Esophagus squamous epithelium (tissue), 5 donors: ENCODE data around the gene PTPRN2. TPM values are rescaled to one million over a fixed set of nuclear protein-coding genes. Genes with fewer than 3 reads are reported as not detected.

Source experiments
- DNase-seq: peaks from one replicate; lab custom pipeline; 2025; lab: John Stamatoyannopoulos, UW
- H3K27ac ChIP-seq, 4 donors: fragments of 200-600 bp; sonication (generic); one replicate each; pipeline ENCODE4 v1.5.1; 2016 to 2019; ENCODE audit warnings: mild to moderate bottlenecking in 1 of 4
- H3K27me3 ChIP-seq, 4 donors: fragments of 200-600 bp; sonication (generic); 1 replicate in 3 of 4; 2 replicates in 1 of 4; pipeline versions ENCODE4 v1.5.1 to v1.6.0; 2017 to 2021; ENCODE audit warnings: antibody characterized with exemption in 1 of 4
- H3K36me3 ChIP-seq, 3 donors: fragments of 200-600 bp; sonication (generic); one replicate each; pipeline ENCODE4 v1.5.1; 2016 to 2019
- H3K4me1 ChIP-seq, 3 donors: fragments of 200-600 bp; sonication (generic); one replicate each; pipeline ENCODE4 v1.5.1; 2017 to 2019
- H3K4me3 ChIP-seq, 4 donors: fragments of 200-600 bp; sonication (generic); 1 replicate in 3 of 4; 2 replicates in 1 of 4; pipeline ENCODE4 v1.5.1; 2016 to 2019; ENCODE audit warnings: mild to moderate bottlenecking in 2 of 4, moderate library complexity in 1 of 4
- H3K9me3 ChIP-seq, 3 donors: fragments of 200-600 bp; sonication (generic); one replicate each; pipeline ENCODE4 v1.5.1; 2016 to 2019
- POLR2A ChIP-seq, 4 donors: fragments of 450-650 bp; IDR thresholded peaks; one replicate each; pipeline ENCODE4 v1.6.1; 2017; ENCODE audit warnings: antibody characterized with exemption in 4 of 4, mild to moderate bottlenecking in 4 of 4, moderate library complexity in 3 of 4
- WGBS, 2 donors: methylation state at CpG; one replicate each; pipeline ENCODE4 v1.1.5; 2018; 5-methylcytosine and 5-hydroxymethylcytosine counted together
- intact Hi-C: fragments of 100-400 bp; cut with DNase I; formaldehyde crosslinking; loops from one replicate; pipeline ENCODE4 v1.15.0; 2022
- total RNA-seq, 4 donors: library from RNA; depleted of rRNA; stranded (reverse); fragments of >200 nt; gene quantifications; one replicate each; pipeline ENCODE4 v1.1.0, GENCODE V29; 2016
- TF ChIP-seq, protein P1 (sequence below), 6 experiments: fragments of 450-650 bp in 4 of 6; fragments of 200-600 bp in 2 of 6; sonication (generic) in 2 of 6; IDR thresholded peaks; one replicate each; pipeline ENCODE4 v1.5.1; 2016 to 2019; ENCODE audit warnings: antibody characterized with exemption in 6 of 6, mild to moderate bottlenecking in 4 of 6, moderate library complexity in 4 of 6
- donor health status: DM: yes; HTN: yes; CAD: no.

PTPRN2 gene
- total RNA-seq, 4 donors from 2014 or later, result 0.38 to 2.7 (median 1.0) TPM

DNA sequence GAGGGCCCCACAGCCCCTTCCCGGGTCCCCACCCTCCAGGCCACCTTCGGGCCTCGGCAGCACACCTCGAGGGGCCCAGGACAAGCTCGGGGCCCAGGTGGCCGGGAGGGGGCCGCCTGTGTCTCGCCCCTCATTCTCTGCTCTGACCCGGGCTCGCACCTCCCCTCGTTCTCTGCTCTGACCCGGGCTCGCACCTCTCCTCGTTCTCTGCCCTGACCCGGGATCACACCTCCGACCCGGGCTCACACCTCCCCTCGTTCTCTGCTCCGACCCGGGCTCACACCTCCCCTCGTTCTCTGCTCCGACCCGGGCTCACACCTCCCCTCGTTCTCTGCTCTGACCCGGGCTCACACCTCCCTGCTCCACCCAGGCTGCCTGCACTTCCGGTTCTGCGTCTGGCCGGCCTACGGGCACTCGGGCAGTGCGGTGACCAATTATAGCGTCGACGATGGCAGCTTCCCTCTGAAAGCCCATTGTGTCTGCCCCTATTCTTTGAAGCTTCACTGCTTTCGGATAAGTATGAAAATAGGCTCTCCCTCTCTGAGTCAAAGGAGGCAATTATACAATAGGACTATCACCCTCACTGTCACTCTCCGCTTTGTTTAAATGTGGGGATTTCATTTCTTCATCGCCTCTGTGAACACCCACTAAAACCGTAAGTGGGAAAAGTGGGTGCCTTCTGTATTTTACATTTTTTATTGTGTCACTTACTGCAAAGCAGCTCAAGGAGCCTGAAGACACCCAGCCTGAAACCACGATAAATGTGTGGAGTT, 793.5 kb downstream of the PTPRN2 start:
- DNase-seq, result no peak
- Histone ChIP-seq H3K27ac (no peak overlapping the region), H3K27me3 (peaks cover 0 to 12% (median 0%) of the 10 kb centered on the region in 4 donors), H3K9me3 (no peaks in the 10 kb centered on the region), H3K4me3 (no peak overlapping the region), H3K4me1 (no peaks in the 10 kb centered on the region), H3K36me3 (no peaks in the 10 kb centered on the region)
- intact Hi-C loops, result no loop called here
- 81% methylated on average over 29 to 36 of the region's 39 CpGs for WGBS, 2 donors
- TF ChIP-seq POLR2A (IDR thresholded peaks at IDR 0.05), result no peak
- TF ChIP-seq, protein P1, sequence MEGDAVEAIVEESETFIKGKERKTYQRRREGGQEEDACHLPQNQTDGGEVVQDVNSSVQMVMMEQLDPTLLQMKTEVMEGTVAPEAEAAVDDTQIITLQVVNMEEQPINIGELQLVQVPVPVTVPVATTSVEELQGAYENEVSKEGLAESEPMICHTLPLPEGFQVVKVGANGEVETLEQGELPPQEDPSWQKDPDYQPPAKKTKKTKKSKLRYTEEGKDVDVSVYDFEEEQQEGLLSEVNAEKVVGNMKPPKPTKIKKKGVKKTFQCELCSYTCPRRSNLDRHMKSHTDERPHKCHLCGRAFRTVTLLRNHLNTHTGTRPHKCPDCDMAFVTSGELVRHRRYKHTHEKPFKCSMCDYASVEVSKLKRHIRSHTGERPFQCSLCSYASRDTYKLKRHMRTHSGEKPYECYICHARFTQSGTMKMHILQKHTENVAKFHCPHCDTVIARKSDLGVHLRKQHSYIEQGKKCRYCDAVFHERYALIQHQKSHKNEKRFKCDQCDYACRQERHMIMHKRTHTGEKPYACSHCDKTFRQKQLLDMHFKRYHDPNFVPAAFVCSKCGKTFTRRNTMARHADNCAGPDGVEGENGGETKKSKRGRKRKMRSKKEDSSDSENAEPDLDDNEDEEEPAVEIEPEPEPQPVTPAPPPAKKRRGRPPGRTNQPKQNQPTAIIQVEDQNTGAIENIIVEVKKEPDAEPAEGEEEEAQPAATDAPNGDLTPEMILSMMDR (IDR thresholded peaks at IDR 0.05), result no peak

DNA sequence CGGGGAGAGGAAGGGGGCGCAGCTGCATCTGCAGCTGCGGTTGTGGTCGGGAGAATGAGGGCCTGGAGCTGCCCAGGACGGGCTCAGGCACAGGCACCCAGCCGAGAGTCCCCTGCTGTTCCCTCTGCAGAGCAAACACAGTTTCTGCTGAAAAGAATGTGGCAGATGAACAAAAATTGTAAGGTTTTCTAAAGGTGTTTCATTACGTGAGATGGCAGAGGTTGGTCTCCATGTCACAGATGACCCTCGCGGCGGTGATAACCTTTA, 794.6 kb downstream of the PTPRN2 start:
- H3K4me3 ChIP-seq, result no peak overlapping the region
- H3K9me3 ChIP-seq, result no peaks in the 10 kb centered on the region
- TF ChIP-seq POLR2A (IDR thresholded peaks at IDR 0.05), result no peak
- TF ChIP-seq, protein P1 (IDR thresholded peaks at IDR 0.05), result no peak
- intact Hi-C loops, result no loop called here
- no peak overlapping the region for H3K27ac ChIP-seq
- no peak for DNase-seq
- no peaks in the 10 kb centered on the region for H3K36me3 ChIP-seq
- WGBS, 2 donors, result 47 to 74% methylated on average over 6 to 10 of the region's 10 CpGs
- H3K27me3 ChIP-seq, result peaks cover 0 to 12% (median 0%) of the 10 kb centered on the region in 4 donors
- H3K4me1 ChIP-seq, result no peaks in the 10 kb centered on the region

GRCh38 chr7:157792241-157793086, 795.2 kb downstream of the PTPRN2 start:
- Histone ChIP-seq H3K4me3 (no peak overlapping the region), H3K4me1 (no peaks in the 10 kb centered on the region), H3K27ac (no peak overlapping the region), H3K36me3 (no peaks in the 10 kb centered on the region), H3K9me3 (no peaks in the 10 kb centered on the region), H3K27me3 (peaks cover 0 to 12% (median 0%) of the 10 kb centered on the region in 4 donors)
- TF ChIP-seq POLR2A (IDR thresholded peaks at IDR 0.05), result no peak
- TF ChIP-seq, protein P1 (IDR thresholded peaks at IDR 0.05), result no peak
- DNase-seq, result no peak
- intact Hi-C loops, result no loop called here
- 91 to 95% methylated on average over 8 to 17 of the region's 35 CpGs for WGBS, 2 donors

DNA sequence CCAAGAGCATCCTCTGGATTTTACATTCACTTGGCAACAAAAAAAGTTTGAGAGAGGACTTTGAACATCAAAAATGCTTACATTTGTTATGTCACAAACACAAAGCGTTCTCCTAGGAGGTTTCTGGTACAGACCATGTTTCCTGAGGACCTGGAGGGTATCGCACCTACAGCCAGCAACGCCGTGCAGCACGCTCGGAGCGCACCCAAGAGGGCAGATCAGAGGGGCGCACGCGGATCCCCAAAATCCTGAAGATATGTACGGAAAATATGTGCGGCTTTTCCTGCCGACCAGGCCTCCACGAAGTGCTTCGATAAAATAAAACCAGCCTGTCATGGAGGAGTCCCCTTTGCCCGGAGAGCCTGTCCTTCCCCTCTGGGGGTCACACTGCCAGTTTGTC, 796.0 kb downstream of the PTPRN2 start:
- Histone ChIP-seq H3K9me3 (no peaks in the 10 kb centered on the region), H3K27me3 (peaks cover 0 to 12% (median 0%) of the 10 kb centered on the region in 4 donors), H3K4me3 (no peak overlapping the region), H3K4me1 (no peaks in the 10 kb centered on the region), H3K27ac (no peak overlapping the region), H3K36me3 (no peaks in the 10 kb centered on the region)
- intact Hi-C loops, result no loop called here
- no peak for DNase-seq
- TF ChIP-seq POLR2A (IDR thresholded peaks at IDR 0.05), result no peak
- TF ChIP-seq, protein P1 (IDR thresholded peaks at IDR 0.05), result no peak
- 87 to 89% methylated on average over 7 to 16 of the region's 16 CpGs for WGBS, 2 donors

DNA sequence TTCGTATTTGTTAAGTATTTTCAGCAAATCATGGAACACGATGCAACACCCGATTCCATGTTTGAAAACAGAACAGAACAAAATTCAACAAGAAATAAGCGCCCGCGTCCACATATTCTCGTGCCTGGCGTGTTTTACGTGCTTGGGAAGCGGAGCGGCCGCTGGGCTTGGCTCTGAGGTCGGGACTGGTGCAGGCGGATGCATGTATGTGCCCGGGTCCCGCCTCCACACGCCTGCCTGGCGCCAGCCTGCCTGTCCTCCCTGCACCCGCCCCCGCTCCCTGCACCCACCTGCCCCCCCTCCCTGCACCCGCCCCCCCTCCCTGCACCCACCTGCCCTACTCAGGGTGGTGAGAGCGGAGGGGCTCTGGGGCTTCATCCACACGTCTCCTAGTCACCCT, 796.4 kb downstream of the PTPRN2 start:
- Histone ChIP-seq H3K4me3 (no peak overlapping the region), H3K27ac (no peak overlapping the region), H3K9me3 (no peaks in the 10 kb centered on the region), H3K4me1 (no peaks in the 10 kb centered on the region), H3K36me3 (no peaks in the 10 kb centered on the region), H3K27me3 (peaks cover 0 to 12% (median 0%) of the 10 kb centered on the region in 4 donors)
- 80 to 89% methylated on average over 17 to 18 of the region's 23 CpGs for WGBS, 2 donors
- TF ChIP-seq, protein P1 (IDR thresholded peaks at IDR 0.05), result no peak
- TF ChIP-seq POLR2A (IDR thresholded peaks at IDR 0.05), result no peak
- intact Hi-C loops, result no loop called here
- DNase-seq, result no peak
